ENCODE results near the gene ILKAP. TPM values are rescaled to one million over a fixed set of nuclear protein-coding genes. Genes with fewer than 3 reads are reported as not detected.

Gene ILKAP
- total RNA-seq, 1 donor from 2014 or later: 29.5 TPM

GRCh38 chr2:238145046-238145445 is 58.4 kb downstream of the ILKAP start:
- no peak for TF ChIP-seq CTCF (IDR thresholded peaks at IDR 0.05; ENCODE audit: insufficient read depth, low read length, poor library complexity, severe bottlenecking)
- H3K36me3 ChIP-seq (ENCODE audit: control insufficient read depth, insufficient read depth, low read length): no peaks in the 10 kb centered on the region
- no peaks in the 10 kb centered on the region for H3K27me3 ChIP-seq (ENCODE audit: control insufficient read depth, insufficient read depth, low read length)
- no peak for DNase-seq (ENCODE audit: low read depth)
- H3K4me3 ChIP-seq (ENCODE audit: low read depth, low read length): no peak overlapping the region

- Histone ChIP-seq H3K36me3 (ENCODE audit: control insufficient read depth, insufficient read depth, low read length) (no peaks in the 10 kb centered on the region), H3K27me3 (ENCODE audit: control insufficient read depth, insufficient read depth, low read length) (no peaks in the 10 kb centered on the region), H3K4me3 (ENCODE audit: low read depth, low read length) (no peak overlapping the region)
- no peak for DNase-seq (ENCODE audit: low read depth)
- no peak for TF ChIP-seq CTCF (IDR thresholded peaks at IDR 0.05; ENCODE audit: insufficient read depth, low read length, poor library complexity, severe bottlenecking)
These were observed 59.2 kb downstream of the ILKAP start for GRCh38 chr2:238144262-238144661.

- H3K27me3 ChIP-seq (ENCODE audit: control insufficient read depth, insufficient read depth, low read length): no peaks in the 10 kb centered on the region
- TF ChIP-seq CTCF (IDR thresholded peaks at IDR 0.05; ENCODE audit: insufficient read depth, low read length, poor library complexity, severe bottlenecking): no peak
- H3K4me3 ChIP-seq (ENCODE audit: low read depth, low read length): no peak overlapping the region
- peak; percentile 75 for DNase-seq (ENCODE audit: low read depth)
- H3K36me3 ChIP-seq (ENCODE audit: control insufficient read depth, insufficient read depth, low read length): no peaks in the 10 kb centered on the region
These were observed 60.1 kb downstream of the ILKAP start for GRCh38 chr2:238143239-238143951.

- TF ChIP-seq CTCF (IDR thresholded peaks at IDR 0.05; ENCODE audit: insufficient read depth, low read length, poor library complexity, severe bottlenecking): no peak
- Histone ChIP-seq H3K36me3 (ENCODE audit: control insufficient read depth, insufficient read depth, low read length) (no peaks in the 10 kb centered on the region), H3K27me3 (ENCODE audit: control insufficient read depth, insufficient read depth, low read length) (no peaks in the 10 kb centered on the region), H3K4me3 (ENCODE audit: low read depth, low read length) (no peak overlapping the region)
- no peak for DNase-seq (ENCODE audit: low read depth)
These were observed 60.9 kb downstream of the ILKAP start for GRCh38 chr2:238142382-238143205.

GRCh38 chr2:238141541-238142318 is 61.8 kb downstream of the ILKAP start:
- DNase-seq (ENCODE audit: low read depth): no peak
- TF ChIP-seq CTCF (IDR thresholded peaks at IDR 0.05; ENCODE audit: insufficient read depth, low read length, poor library complexity, severe bottlenecking): no peak
- Histone ChIP-seq H3K4me3 (ENCODE audit: low read depth, low read length) (no peak overlapping the region), H3K27me3 (ENCODE audit: control insufficient read depth, insufficient read depth, low read length) (no peaks in the 10 kb centered on the region), H3K36me3 (ENCODE audit: control insufficient read depth, insufficient read depth, low read length) (no peaks in the 10 kb centered on the region)

All from kidney epithelial cell (primary cell).